GM19099 (cell line): ENCODE measurements around the gene MRTFB.

Source experiments
- POLR2A ChIP-seq: IDR thresholded peaks from 3 replicates; pipeline ENCODE4 v1.6.1; 2011; ENCODE audit warnings: low read depth; ENCODE audit not compliant: insufficient read length; ENCODE audit errors: extremely low read depth

Gene MRTFB

DNA sequence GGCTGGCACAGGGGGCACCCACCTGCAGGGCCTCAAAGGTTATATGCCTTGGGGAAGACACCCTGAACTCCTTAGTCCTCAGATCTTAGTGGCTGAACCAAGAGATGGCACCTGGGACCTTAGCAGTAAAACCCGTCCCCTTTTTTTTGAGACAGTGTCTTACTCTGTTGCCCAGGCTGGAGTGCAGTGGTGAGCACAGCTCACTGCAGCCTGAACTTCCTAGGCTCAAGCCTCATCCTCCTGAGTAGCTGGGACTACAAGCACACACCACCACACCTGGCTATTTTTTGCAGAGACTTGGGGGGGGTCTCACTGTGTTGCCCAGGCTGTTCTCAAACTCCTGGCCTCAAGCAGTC lies 237.2 kb downstream of the MRTFB start:
- TF ChIP-seq POLR2A, result no peak

DNA sequence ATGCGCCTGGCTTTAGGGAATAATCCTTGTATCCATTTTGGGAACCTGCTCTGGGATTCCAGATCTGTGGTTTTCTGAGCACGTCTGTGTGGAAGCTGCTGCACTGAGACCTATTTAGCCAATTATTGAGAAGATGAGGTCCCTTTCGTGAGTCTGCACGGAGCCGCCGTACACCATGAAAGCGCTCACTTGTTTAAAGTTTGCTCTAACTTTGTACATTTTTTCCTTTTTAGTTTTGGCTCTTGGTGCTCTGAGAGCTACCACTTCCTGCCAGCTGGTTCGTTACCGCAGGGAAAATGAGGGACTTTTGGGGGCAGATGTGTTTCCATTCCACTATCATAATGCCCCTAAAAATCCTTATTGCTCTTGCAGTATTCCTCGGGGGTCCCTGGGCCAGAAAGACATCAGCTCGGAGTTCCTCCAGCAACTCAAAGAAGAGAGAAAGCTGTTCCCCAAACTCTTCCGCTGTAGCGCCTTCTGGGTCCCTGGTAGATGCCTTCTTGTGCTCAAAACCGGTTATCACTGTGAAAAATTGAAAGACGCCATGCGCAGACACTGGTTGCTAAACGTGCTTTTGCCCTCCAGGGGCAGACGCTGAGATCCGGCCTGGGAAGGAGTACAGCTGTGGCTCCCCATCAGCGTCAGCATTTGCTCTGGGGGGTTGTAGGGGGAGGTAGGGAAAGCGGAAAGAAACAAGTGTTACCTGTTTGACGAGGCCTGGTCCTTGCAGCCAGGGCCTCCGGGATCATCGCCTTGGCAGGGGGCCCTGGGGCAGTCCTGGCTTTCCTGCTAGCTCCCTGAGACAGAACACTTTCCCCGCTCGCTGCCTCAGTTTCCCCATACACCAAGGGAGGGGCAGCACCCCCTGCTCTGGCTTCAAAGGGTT lies 238.1 kb downstream of the MRTFB start:
- TF ChIP-seq POLR2A, result no peak

DNA sequence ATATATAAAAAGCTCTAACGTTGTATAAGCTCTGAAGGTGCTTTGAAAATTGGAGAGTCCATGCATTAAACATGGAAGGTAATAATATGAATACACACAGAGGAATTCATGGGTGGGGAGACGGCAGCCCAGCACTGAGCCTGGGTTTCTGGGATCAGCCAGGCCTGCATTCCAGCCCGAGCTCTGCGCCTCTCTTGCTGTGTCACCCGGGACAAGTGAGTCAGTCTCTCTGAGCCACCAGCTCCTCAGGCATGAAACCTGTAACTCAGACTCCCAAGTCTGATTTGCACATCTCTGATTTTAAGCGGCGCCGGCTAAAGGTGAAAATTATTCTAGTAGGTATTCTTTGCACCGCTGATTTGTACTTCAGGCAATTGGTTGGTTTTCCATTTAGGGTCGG lies 238.8 kb downstream of the MRTFB start:
- no peak for TF ChIP-seq POLR2A

DNA sequence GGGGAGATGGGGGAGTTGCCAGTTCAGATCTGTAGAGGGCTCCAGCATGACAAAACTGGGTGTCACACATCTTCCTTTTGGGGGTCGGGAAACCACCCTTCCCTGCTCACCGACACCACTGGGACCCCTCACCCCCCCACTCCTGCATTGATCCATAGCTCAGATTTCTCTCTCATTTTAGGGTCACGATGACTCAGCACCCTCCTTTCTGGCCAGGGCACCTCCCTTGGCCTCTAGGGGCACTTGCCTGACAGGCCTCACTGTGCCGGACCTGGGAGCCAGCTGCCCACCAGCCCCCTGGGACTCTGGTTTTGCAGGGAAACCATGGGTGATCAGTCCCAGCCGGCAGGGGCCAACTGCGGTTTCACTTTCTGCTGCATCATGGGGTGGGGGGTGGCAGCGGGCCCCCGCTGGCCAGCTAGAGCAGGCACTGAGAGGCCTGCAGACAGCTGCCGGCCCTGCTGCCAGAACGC lies 239.4 kb downstream of the MRTFB start:
- TF ChIP-seq POLR2A, result no peak

DNA sequence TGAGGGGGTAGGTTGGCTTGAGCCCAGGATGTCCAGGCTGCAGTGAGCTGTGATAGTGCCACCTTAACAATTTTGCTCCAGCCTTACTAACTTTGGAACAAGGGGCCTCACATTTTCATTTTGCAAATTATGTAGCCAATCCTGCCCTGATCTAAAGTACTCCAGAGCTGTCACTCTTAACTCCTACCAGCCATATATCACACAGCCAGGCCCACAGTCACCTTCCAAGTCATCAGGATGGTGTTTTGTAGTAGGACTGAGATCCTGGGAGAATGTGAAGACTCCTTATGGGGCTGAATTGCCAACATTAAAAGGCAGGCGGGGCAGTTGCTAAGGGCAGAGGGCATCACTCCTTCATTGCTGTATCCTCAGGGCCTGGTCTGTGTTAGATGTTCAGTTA lies 243.0 kb downstream of the MRTFB start:
- TF ChIP-seq POLR2A, result no peak

DNA sequence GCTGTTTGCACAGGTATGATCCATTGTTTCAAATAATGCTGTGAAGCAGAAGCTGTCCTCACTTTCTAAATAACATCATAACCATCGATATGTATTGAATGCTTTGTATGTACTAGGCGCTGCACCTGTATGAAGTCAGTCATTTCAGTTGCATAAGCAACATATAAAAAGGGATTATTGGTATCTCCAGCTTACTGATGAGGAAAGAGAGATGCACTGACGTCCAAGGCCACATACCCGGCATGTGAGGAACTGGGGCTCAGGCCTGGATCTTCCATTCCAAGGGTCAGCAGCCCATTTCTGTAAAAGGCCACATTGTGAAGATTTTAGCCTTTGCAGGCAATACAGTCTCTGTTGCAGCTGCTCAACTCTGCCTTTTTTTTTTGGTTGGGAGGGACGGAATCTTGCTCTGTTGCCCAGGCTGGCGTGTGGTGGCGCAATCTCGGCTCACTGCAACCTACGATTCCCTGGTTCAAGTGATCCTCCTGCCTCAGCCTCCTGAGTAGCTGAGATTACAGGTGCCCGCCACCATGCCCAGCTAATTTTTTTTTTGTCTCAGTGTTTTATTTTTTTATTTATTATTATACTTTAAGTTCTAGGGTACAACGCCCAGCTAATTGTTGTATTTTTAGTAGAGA lies 244.7 kb downstream of the MRTFB start:
- no peak for TF ChIP-seq POLR2A
